SK-N-SH treated with all-trans-retinoic acid at 6 μM for 48 hours (cell line): ENCODE data around the gene SGF29.
"Not testable (repeated sequence)": the region's sequence is repeated elsewhere in the genome, so short reads cannot be mapped to it uniquely, and the experiment has no call there.

ENCODE experiments used
- ATAC-seq: fragments of 200-7000 bp; cut with Tn5 transposase; 3 replicates; pipeline ENCODE4 v1.9.1; 2020; ENCODE audit warnings: mild to moderate bottlenecking, moderate library complexity
- ARNTL ChIP-seq: fragments of 450-650 bp; formaldehyde crosslinking; IDR thresholded peaks from 2 replicates; pipeline ENCODE4 v1.5.0; 2020; ENCODE audit warnings: low read depth, mild to moderate bottlenecking, moderate library complexity, borderline replicate concordance
- BACH2 ChIP-seq: fragments of 250-450 bp; sonication (Bioruptor Pico); IDR thresholded peaks from 2 replicates; pipeline ENCODE4 v1.9.0; 2021; ENCODE audit warnings: mild to moderate bottlenecking, borderline replicate concordance
- CSDC2 ChIP-seq: fragments of 250-450 bp; sonication (Bioruptor Pico); IDR thresholded peaks from 2 replicates; pipeline ENCODE4 v1.5.0; 2020; ENCODE audit warnings: mild to moderate bottlenecking, moderate library complexity
- ESRRG ChIP-seq: fragments of 250-450 bp; sonication (Bioruptor Pico); IDR thresholded peaks from 2 replicates; pipeline ENCODE4 v1.6.1; 2021; ENCODE audit warnings: mild to moderate bottlenecking
- ISL1 ChIP-seq: fragments of 250-450 bp; sonication (Bioruptor Pico); IDR thresholded peaks from 2 replicates; pipeline ENCODE4 v2.1.2; 2022; ENCODE audit warnings: mild to moderate bottlenecking, moderate library complexity
- OSR1 ChIP-seq: fragments of 250-450 bp; sonication (Bioruptor Pico); IDR thresholded peaks from 2 replicates; pipeline ENCODE4 v1.8.0; 2022; ENCODE audit warnings: moderate library complexity, mild to moderate bottlenecking, inconsistent platforms
- PPARA ChIP-seq: fragments of 250-450 bp; sonication (Bioruptor Pico); IDR thresholded peaks from 2 replicates; pipeline ENCODE4 v1.5.0; 2020; ENCODE audit warnings: mild to moderate bottlenecking, borderline replicate concordance
- RARB ChIP-seq: fragments of 250-450 bp; sonication (Bioruptor Pico); IDR thresholded peaks from 2 replicates; pipeline ENCODE4 v1.8.0; 2021; ENCODE audit warnings: mild to moderate bottlenecking, moderate library complexity
- SNAI2 ChIP-seq: fragments of 250-450 bp; sonication (Bioruptor Pico); IDR thresholded peaks from 2 replicates; pipeline ENCODE4 v1.5.0; 2020; ENCODE audit warnings: mild to moderate bottlenecking, moderate library complexity
- TCF4 ChIP-seq: fragments of 250-450 bp; sonication (Bioruptor Pico); IDR thresholded peaks from 2 replicates; pipeline ENCODE4 v1.8.0; 2021; ENCODE audit warnings: mild to moderate bottlenecking, moderate library complexity, borderline replicate concordance
- TOX ChIP-seq: fragments of 250-450 bp; sonication (Bioruptor Pico); IDR thresholded peaks from 2 replicates; pipeline ENCODE4 v1.8.0; 2021; ENCODE audit warnings: mild to moderate bottlenecking, moderate library complexity, borderline replicate concordance
- ZC3H10 ChIP-seq: fragments of 250-450 bp; sonication (Bioruptor Pico); IDR thresholded peaks from 2 replicates; pipeline ENCODE4 v1.5.1; 2021; ENCODE audit warnings: mild to moderate bottlenecking, moderate library complexity
- ZFP3 ChIP-seq: fragments of 250-450 bp; sonication (Bioruptor Pico); IDR thresholded peaks from 2 replicates; pipeline ENCODE4 v1.5.0; 2020; ENCODE audit warnings: mild to moderate bottlenecking, moderate library complexity
- ZFP30 ChIP-seq: fragments of 450-650 bp; formaldehyde crosslinking; IDR thresholded peaks from 2 replicates; pipeline ENCODE4 v1.5.0; 2022; ENCODE audit warnings: mild to moderate bottlenecking, moderate library complexity
- ZNF565 ChIP-seq: fragments of 450-650 bp; formaldehyde crosslinking; conservative IDR thresholded peaks from 2 replicates; pipeline ENCODE4 v1.5.0; 2020; ENCODE audit warnings: low read depth, mild to moderate bottlenecking, moderate library complexity
- ZNF8 ChIP-seq: fragments of 450-650 bp; formaldehyde crosslinking; IDR thresholded peaks from 2 replicates; pipeline ENCODE4 v1.5.0; 2020; ENCODE audit warnings: mild to moderate bottlenecking, moderate library complexity
- TF ChIP-seq, protein P1 (sequence below): fragments of 250-450 bp; sonication (Bioruptor Pico); IDR thresholded peaks from 2 replicates; pipeline ENCODE4 v1.8.0; 2020; ENCODE audit warnings: mild to moderate bottlenecking, moderate library complexity, borderline replicate concordance
- TF ChIP-seq, protein P2 (sequence below): fragments of 250-450 bp; sonication (Bioruptor Pico); IDR thresholded peaks from 2 replicates; pipeline ENCODE4 v1.5.1; 2021; ENCODE audit warnings: mild to moderate bottlenecking, moderate library complexity
- TF ChIP-seq, protein P3 (sequence below): fragments of 250-450 bp; sonication (Bioruptor Pico); IDR thresholded peaks from 2 replicates; pipeline ENCODE4 v1.8.0; 2021; ENCODE audit warnings: low read depth, mild to moderate bottlenecking, moderate library complexity, borderline replicate concordance
- TF ChIP-seq, protein P4 (sequence below): fragments of 250-450 bp; sonication (Bioruptor Pico); IDR thresholded peaks from 2 replicates; pipeline ENCODE4 v1.5.0; 2020; ENCODE audit warnings: mild to moderate bottlenecking, moderate library complexity
- TF ChIP-seq, protein P5 (sequence below): fragments of 250-450 bp; sonication (Bioruptor Pico); IDR thresholded peaks from 2 replicates; pipeline ENCODE4 v1.5.1; 2020; ENCODE audit warnings: low read depth, mild to moderate bottlenecking, moderate library complexity

The SGF29 gene

DNA sequence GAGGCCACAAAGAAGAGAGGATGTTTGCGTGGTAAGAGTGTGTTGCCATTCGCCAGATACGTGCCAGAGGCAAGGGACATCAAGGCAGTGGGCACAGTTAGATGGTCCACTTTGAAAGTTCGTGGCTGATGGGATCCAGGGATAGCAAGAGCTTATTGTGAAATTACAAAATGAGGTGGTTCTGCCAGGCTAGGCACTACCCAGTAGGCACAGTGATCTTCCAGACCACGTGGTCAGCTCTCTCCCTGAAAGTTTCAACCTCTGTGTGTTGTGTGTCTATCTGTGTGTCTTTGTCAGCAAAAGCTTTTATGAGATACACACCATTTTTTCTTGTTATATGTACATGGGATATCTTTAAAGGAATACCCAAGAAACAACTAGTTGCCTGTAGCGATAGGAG is 9.5 kb downstream of the SGF29 start:
- no peak for ATAC-seq
- TF ChIP-seq ZNF8 (CRISPR knock-in tag) (no peak), ARNTL (CRISPR knock-in tag) (no peak), ZNF565 (CRISPR knock-in tag) (no peak), RARB (no peak), TCF4 (CRISPR knock-in tag) (no peak)

DNA sequence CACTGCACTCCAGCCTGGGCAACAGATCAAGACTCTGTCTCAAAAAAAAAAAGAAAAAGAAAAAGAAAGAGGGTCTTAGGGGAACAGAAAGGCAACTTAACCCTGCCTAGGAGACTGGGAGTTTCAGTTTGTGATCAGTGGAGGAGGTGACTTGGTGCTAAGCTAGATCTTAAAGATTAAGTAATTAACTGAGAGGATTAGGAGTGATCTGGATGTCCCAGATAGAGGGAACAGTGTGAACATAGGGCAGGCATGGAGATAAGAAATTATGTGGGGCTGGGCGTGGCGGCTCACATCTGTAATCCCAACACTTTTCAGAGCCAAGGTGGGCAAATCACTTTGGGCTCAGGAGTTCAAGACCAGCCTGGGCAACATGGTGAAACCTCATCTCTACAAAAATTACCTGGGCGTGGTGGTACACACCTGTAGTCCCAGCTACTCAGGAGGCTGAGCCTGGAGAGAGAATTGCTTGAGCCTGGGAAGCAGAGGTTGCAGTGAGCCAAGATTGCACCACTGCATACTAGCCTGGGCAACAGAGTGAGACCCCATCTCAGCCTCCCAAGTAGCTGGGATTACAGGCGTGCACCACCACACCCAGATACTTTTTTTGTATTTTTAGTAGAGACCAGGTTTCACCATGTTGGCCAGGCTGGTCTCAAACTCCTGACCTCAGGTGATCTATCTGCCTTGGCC is 12.7 kb downstream of the SGF29 start:
- ATAC-seq = not testable (repeated sequence)

DNA sequence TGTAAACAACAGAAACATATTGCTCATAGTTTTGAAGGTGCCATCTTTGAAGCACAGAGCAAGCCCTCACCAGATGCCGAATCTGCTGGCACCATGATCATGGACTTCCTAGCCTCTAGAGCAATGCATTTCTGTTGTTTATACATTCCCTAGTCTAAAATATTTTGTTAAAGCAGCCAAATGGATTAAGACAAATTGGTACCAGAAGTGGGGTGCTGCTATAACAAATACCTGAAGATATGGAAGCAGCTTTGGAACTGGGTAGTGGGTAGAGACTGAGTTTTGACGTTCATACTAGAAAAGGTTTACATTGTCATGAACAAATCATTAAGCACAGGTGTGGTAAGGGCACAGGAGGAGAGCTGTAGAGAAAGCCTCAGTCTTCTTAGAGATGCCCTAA is 13.6 kb downstream of the SGF29 start:
- ATAC-seq = no peak
- TF ChIP-seq ZFP3 (CRISPR knock-in tag) (no peak), ZNF565 (CRISPR knock-in tag) (no peak), ESRRG (CRISPR knock-in tag) (no peak), ISL1 (no peak), ARNTL (CRISPR knock-in tag) (no peak), ZNF8 (CRISPR knock-in tag) (no peak), RARB (no peak), CSDC2 (no peak), ZC3H10 (no peak), OSR1 (no peak), ZFP30 (CRISPR knock-in tag) (no peak), SNAI2 (no peak), TOX (CRISPR knock-in tag) (no peak), TCF4 (CRISPR knock-in tag) (no peak), BACH2 (no peak), PPARA (no peak)
- TF ChIP-seq, protein P1, sequence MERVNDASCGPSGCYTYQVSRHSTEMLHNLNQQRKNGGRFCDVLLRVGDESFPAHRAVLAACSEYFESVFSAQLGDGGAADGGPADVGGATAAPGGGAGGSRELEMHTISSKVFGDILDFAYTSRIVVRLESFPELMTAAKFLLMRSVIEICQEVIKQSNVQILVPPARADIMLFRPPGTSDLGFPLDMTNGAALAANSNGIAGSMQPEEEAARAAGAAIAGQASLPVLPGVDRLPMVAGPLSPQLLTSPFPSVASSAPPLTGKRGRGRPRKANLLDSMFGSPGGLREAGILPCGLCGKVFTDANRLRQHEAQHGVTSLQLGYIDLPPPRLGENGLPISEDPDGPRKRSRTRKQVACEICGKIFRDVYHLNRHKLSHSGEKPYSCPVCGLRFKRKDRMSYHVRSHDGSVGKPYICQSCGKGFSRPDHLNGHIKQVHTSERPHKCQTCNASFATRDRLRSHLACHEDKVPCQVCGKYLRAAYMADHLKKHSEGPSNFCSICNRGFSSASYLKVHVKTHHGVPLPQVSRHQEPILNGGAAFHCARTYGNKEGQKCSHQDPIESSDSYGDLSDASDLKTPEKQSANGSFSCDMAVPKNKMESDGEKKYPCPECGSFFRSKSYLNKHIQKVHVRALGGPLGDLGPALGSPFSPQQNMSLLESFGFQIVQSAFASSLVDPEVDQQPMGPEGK (CRISPR knock-in tag) = no peak
- TF ChIP-seq, protein P2, sequence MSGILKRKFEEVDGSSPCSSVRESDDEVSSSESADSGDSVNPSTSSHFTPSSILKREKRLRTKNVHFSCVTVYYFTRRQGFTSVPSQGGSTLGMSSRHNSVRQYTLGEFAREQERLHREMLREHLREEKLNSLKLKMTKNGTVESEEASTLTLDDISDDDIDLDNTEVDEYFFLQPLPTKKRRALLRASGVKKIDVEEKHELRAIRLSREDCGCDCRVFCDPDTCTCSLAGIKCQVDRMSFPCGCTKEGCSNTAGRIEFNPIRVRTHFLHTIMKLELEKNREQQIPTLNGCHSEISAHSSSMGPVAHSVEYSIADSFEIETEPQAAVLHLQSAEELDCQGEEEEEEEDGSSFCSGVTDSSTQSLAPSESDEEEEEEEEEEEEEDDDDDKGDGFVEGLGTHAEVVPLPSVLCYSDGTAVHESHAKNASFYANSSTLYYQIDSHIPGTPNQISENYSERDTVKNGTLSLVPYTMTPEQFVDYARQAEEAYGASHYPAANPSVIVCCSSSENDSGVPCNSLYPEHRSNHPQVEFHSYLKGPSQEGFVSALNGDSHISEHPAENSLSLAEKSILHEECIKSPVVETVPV = no peak
- TF ChIP-seq, protein P3, sequence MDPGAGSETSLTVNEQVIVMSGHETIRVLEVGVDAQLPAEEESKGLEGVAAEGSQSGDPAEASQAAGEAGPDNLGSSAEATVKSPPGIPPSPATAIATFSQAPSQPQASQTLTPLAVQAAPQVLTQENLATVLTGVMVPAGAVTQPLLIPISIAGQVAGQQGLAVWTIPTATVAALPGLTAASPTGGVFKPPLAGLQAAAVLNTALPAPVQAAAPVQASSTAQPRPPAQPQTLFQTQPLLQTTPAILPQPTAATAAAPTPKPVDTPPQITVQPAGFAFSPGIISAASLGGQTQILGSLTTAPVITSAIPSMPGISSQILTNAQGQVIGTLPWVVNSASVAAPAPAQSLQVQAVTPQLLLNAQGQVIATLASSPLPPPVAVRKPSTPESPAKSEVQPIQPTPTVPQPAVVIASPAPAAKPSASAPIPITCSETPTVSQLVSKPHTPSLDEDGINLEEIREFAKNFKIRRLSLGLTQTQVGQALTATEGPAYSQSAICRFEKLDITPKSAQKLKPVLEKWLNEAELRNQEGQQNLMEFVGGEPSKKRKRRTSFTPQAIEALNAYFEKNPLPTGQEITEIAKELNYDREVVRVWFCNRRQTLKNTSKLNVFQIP (CRISPR knock-in tag) = no peak

DNA sequence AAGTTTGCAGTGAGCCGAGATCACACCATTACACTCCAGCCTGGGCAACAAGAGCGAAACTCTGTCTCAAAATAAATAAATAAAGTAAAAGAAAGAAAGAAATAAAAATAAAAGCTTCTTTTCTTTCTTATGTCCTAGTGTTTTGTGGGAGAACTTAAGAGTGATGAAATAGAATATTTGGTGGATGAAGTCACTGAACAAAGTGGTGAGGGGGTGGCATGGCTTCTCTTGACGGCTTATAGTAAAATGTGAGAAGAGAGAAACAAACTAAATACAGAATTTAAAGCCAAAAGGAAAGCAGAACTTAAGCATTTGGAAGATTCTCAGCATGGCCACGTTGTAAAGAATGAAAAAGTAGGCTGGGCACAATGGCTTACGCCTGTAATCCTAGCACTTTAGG is 15.3 kb downstream of the SGF29 start:
- no peak for ATAC-seq
- TF ChIP-seq, protein P1 (CRISPR knock-in tag) = no peak
- TF ChIP-seq ISL1 = no peak
- TF ChIP-seq, protein P4, sequence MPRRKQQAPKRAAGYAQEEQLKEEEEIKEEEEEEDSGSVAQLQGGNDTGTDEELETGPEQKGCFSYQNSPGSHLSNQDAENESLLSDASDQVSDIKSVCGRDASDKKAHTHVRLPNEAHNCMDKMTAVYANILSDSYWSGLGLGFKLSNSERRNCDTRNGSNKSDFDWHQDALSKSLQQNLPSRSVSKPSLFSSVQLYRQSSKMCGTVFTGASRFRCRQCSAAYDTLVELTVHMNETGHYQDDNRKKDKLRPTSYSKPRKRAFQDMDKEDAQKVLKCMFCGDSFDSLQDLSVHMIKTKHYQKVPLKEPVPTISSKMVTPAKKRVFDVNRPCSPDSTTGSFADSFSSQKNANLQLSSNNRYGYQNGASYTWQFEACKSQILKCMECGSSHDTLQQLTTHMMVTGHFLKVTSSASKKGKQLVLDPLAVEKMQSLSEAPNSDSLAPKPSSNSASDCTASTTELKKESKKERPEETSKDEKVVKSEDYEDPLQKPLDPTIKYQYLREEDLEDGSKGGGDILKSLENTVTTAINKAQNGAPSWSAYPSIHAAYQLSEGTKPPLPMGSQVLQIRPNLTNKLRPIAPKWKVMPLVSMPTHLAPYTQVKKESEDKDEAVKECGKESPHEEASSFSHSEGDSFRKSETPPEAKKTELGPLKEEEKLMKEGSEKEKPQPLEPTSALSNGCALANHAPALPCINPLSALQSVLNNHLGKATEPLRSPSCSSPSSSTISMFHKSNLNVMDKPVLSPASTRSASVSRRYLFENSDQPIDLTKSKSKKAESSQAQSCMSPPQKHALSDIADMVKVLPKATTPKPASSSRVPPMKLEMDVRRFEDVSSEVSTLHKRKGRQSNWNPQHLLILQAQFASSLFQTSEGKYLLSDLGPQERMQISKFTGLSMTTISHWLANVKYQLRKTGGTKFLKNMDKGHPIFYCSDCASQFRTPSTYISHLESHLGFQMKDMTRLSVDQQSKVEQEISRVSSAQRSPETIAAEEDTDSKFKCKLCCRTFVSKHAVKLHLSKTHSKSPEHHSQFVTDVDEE (CRISPR knock-in tag) = no peak
- TF ChIP-seq SNAI2 = no peak
- TF ChIP-seq PPARA = no peak
- TF ChIP-seq CSDC2 = no peak
- TF ChIP-seq, protein P5, sequence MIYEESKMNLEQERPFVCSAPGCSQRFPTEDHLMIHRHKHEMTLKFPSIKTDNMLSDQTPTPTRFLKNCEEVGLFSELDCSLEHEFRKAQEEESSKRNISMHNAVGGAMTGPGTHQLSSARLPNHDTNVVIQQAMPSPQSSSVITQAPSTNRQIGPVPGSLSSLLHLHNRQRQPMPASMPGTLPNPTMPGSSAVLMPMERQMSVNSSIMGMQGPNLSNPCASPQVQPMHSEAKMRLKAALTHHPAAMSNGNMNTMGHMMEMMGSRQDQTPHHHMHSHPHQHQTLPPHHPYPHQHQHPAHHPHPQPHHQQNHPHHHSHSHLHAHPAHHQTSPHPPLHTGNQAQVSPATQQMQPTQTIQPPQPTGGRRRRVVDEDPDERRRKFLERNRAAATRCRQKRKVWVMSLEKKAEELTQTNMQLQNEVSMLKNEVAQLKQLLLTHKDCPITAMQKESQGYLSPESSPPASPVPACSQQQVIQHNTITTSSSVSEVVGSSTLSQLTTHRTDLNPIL (CRISPR knock-in tag) = no peak
- TF ChIP-seq ZC3H10 = no peak
- no peak for TF ChIP-seq ESRRG (CRISPR knock-in tag)
- TF ChIP-seq ZNF8 (CRISPR knock-in tag) = no peak
- TF ChIP-seq, protein P3 (CRISPR knock-in tag) = no peak
- TF ChIP-seq ZFP30 (CRISPR knock-in tag) = no peak
- TF ChIP-seq, protein P2 = no peak
